CD4-positive, alpha-beta memory T cell (primary cell): ENCODE results near the gene EMD. TPM values are rescaled to one million over a fixed set of nuclear protein-coding genes. Genes with fewer than 3 reads are reported as not detected.

Experiments used
- CTCF ChIA-PET: fragments of 350-600 bp; sonication (Branson Sonifier 250); formaldehyde crosslinking; loops from one replicate; lab custom pipeline; 2021; ENCODE audit warnings: inconsistent platforms; ENCODE audit not compliant: partially characterized antibody; lab: Charles Lee
- POLR2A ChIA-PET: fragments of 350-600 bp; sonication (Branson Sonifier 250); formaldehyde crosslinking; loops from one replicate; lab custom pipeline; 2021; ENCODE audit not compliant: partially characterized antibody; lab: Charles Lee
- DNase-seq, 5 donors: peaks; one replicate each; pipeline versions ENCODE4 v3.0.0 to v3.0.0-alpha.2; 2020 to 2022; ENCODE audit warnings: mixed read lengths in 1 of 5
- H3K27ac ChIP-seq: one replicate; pipeline ENCODE4 v1.7.0; 2013; ENCODE audit warnings: low read depth, low read length
- H3K27me3 ChIP-seq: 2 replicates; pipeline ENCODE4 v1.7.0; 2013; ENCODE audit warnings: mild to moderate bottlenecking, low read length, moderate library complexity; ENCODE audit not compliant: insufficient read depth
- H3K36me3 ChIP-seq: 2 replicates; pipeline ENCODE4 v1.7.0; 2013; ENCODE audit warnings: mild to moderate bottlenecking, low read length, moderate library complexity; ENCODE audit not compliant: insufficient read depth
- H3K4me1 ChIP-seq: 2 replicates; pipeline ENCODE4 v1.7.0; 2013; ENCODE audit warnings: mild to moderate bottlenecking, low read length, moderate library complexity; ENCODE audit not compliant: insufficient read depth
- H3K4me3 ChIP-seq, 2 donors: one replicate each; pipeline ENCODE4 v1.7.0; 2013; ENCODE audit warnings: low read length in 2 of 2, mild to moderate bottlenecking in 1 of 2
- H3K9me3 ChIP-seq, 2 donors: one replicate each; pipeline ENCODE4 v1.7.0; 2013; ENCODE audit warnings: low read length in 2 of 2, control low read depth in 1 of 2; ENCODE audit not compliant: control insufficient read depth in 1 of 2
- H3K27ac Mint-ChIP-seq, 7 donors: one replicate each; pipeline ENCODE4 v1.8.0; 2020 to 2021; ENCODE audit warnings: mixed read lengths in 7 of 7, mild to moderate bottlenecking in 6 of 7, inconsistent platforms in 3 of 7, moderate library complexity in 3 of 7
- H3K27me3 Mint-ChIP-seq, 2 donors: one replicate each; pipeline ENCODE4 v1.8.0; 2020 to 2021; ENCODE audit warnings: mixed read lengths in 2 of 2
- H3K36me3 Mint-ChIP-seq, 2 donors: one replicate each; pipeline ENCODE4 v1.8.0; 2020 to 2021; ENCODE audit warnings: mixed read lengths in 2 of 2, inconsistent platforms in 1 of 2, mild to moderate bottlenecking in 1 of 2
- H3K4me1 Mint-ChIP-seq, 4 donors: one replicate each; pipeline ENCODE4 v1.8.0; 2020 to 2021; ENCODE audit warnings: mixed read lengths in 4 of 4, mild to moderate bottlenecking in 1 of 4
- H3K4me3 Mint-ChIP-seq, 8 donors: one replicate each; pipeline ENCODE4 v1.8.0; 2020 to 2021; ENCODE audit warnings: mixed read lengths in 8 of 8, mild to moderate bottlenecking in 7 of 8, moderate library complexity in 6 of 8, inconsistent platforms in 3 of 8
- H3K9me3 Mint-ChIP-seq, 8 donors: one replicate each; pipeline ENCODE4 v1.8.0; 2020 to 2021; ENCODE audit warnings: mixed read lengths in 8 of 8, mild to moderate bottlenecking in 5 of 8, inconsistent platforms in 3 of 8, moderate library complexity in 1 of 8
- intact Hi-C: fragments of 100-400 bp; cut with micrococcal nuclease; formaldehyde crosslinking; loops from one replicate; pipeline ENCODE4 v1.15.1; 2023
- polyA plus RNA-seq, 2 donors: library from polyadenylated mRNA; unstranded; fragments of 300-500 nt; fragmentation: Illumina TruSeq; gene quantifications; one replicate each; pipeline ENCODE4 v1.2.3, GENCODE V29; 2021
- total RNA-seq, 2 experiments: library from RNA; stranded (reverse); gene quantifications; one replicate each; pipeline ENCODE4 v1.2.3, GENCODE V29; 2021

EMD gene
- total and polyA plus RNA-seq, 4 experiments from 2014 or later: 30.3 to 88.7 (median 61.2) TPM

GRCh38 chrX:154420402-154420756 is 41.3 kb downstream of the EMD start:
- CTCF ChIA-PET: interaction anchor here (1.2 kb wide), 1 partner anchor 8 kb away, joined by 5 read pairs; no protein-coding TSS in a partner anchor
- no peak overlapping the region for H3K27ac Mint-ChIP-seq
- H3K4me1 Mint-ChIP-seq: peaks cover 3 to 5% (median 4%) of the 10 kb centered on the region in 4 donors

GRCh38 chrX:154426916-154427770 is 48.0 kb downstream of the EMD start:
- CTCF ChIA-PET: interaction anchor here (1.2 to 2.7 kb wide), 2 partner anchors 14 to 28 kb away, joined by 3 to 8 read pairs; partner anchors contain the start of gene RPL10
- POLR2A ChIA-PET: interaction anchor here (1.4 to 5.8 kb wide), 4 partner anchors 9 to 502 kb away, joined by 4 to 37 read pairs (median 6); partner anchors contain the start of genes ARHGAP4 and RPL10

More at GRCh38 chrX:154420402-154420756, 41.3 kb downstream of the EMD start:
- no peak overlapping the region for H3K27ac ChIP-seq
- no peaks in the 10 kb centered on the region for H3K9me3 ChIP-seq
- H3K4me1 ChIP-seq: no peaks in the 10 kb centered on the region
- Mint-ChIP-seq H3K4me3 (no peak overlapping the region), H3K36me3 (peaks cover 0 to 3% of the 10 kb centered on the region in 2 donors), H3K9me3 (no peaks in the 10 kb centered on the region), H3K27me3 (no peaks in the 10 kb centered on the region)
- H3K36me3 ChIP-seq: no peaks in the 10 kb centered on the region
- no peak for DNase-seq
- intact Hi-C loops: no loop called here
- no peaks in the 10 kb centered on the region for H3K27me3 ChIP-seq
- H3K4me3 ChIP-seq: no peak overlapping the region
- POLR2A ChIA-PET: interaction anchor here (0.7 to 1.3 kb wide), 4 partner anchors 8 to 97 kb away, joined by 3 to 5 read pairs (median 4); no protein-coding TSS in a partner anchor

GRCh38 chrX:154428176-154429171 is 49.4 kb downstream of the EMD start, which contains the start of gene ATP6AP1:
Gene ATP6AP1, plus strand, starts transcription at chrX:154428677. Its CDS starts 16 bp downstream, at chrX:154428693.
- Histone ChIP-seq H3K4me1 (peaks cover 28% of the 10 kb centered on the region), H3K4me3 (peak within 1 kb of the TSS; percentile 61 to 62), H3K27ac (peak within 1 kb of the TSS; percentile 65), H3K27me3 (no peaks in the 10 kb centered on the region), H3K9me3 (no peaks in the 10 kb centered on the region), H3K36me3 (peaks cover 8% of the 10 kb centered on the region)
- ChIA-PET POLR2A (interaction anchor here (0.6 to 5.8 kb wide), 16 partner anchors 8 to 503 kb away, joined by 3 to 37 read pairs (median 5); partner anchors contain the start of genes ARHGAP4, PLXNA3, RPL10 and SLC10A3), CTCF (interaction anchor here (1.0 to 2.7 kb wide), 6 partner anchors 18 to 108 kb away, joined by 3 to 8 read pairs (median 3); partner anchors contain the start of genes RPL10 and SLC10A3)
- no peaks in the 10 kb centered on the region for H3K27me3 Mint-ChIP-seq
- peak within 1 kb of the TSS; percentile 74 to 89 (median 84) for H3K4me3 Mint-ChIP-seq
- intact Hi-C loops: loop anchor here (2.0 kb wide), 1 partner anchor 16 kb away; the partner anchor contains the start of gene FAM50A
- H3K36me3 Mint-ChIP-seq: peaks cover 9 to 16% of the 10 kb centered on the region in 2 donors
- peak within 1 kb of the TSS; percentile 72 to 93 (median 86) for H3K27ac Mint-ChIP-seq
- DNase-seq: peak; percentile 84 to 89 (median 89)
- no peaks in the 10 kb centered on the region for H3K9me3 Mint-ChIP-seq
- peaks cover 13 to 30% (median 23%) of the 10 kb centered on the region in 4 donors for H3K4me1 Mint-ChIP-seq

More at GRCh38 chrX:154426916-154427770, 48.0 kb downstream of the EMD start:
- Histone ChIP-seq H3K9me3 (no peaks in the 10 kb centered on the region), H3K4me1 (peaks cover 28% of the 10 kb centered on the region), H3K27ac (no peak overlapping the region), H3K27me3 (no peaks in the 10 kb centered on the region), H3K36me3 (peaks cover 8% of the 10 kb centered on the region), H3K4me3 (no peak overlapping the region)
- Mint-ChIP-seq H3K9me3 (no peaks in the 10 kb centered on the region), H3K36me3 (peaks cover 4 to 10% of the 10 kb centered on the region in 2 donors), H3K4me3 (peak overlapping the region in 1 of 8 donors; percentile 81), H3K27ac (peak overlapping the region in 4 of 7 donors; percentile 18 to 86 (median 60)), H3K27me3 (no peaks in the 10 kb centered on the region), H3K4me1 (peaks cover 13 to 30% (median 23%) of the 10 kb centered on the region in 4 donors)
- no peak for DNase-seq
- intact Hi-C loops: no loop called here

GRCh38 chrX:154429711-154430110 is 50.6 kb downstream of the EMD start:
- intact Hi-C loops: loop anchor here (2.0 kb wide), 1 partner anchor 15 kb away; the partner anchor contains the start of gene FAM50A
- CTCF ChIA-PET: interaction anchor here (1.0 to 2.7 kb wide), 4 partner anchors 20 to 59 kb away, joined by 3 to 8 read pairs (median 4); partner anchors contain the start of gene RPL10

GRCh38 chrX:154430479-154430878 is 51.4 kb downstream of the EMD start:
- Mint-ChIP-seq H3K27me3 (no peaks in the 10 kb centered on the region), H3K27ac (peak overlapping the region in 4 of 7 donors; percentile 13 to 80 (median 49)), H3K36me3 (peaks cover 10 to 17% of the 10 kb centered on the region in 2 donors), H3K9me3 (no peaks in the 10 kb centered on the region), H3K4me1 (peaks cover 10 to 26% (median 19%) of the 10 kb centered on the region in 4 donors), H3K4me3 (peak overlapping the region in 4 of 8 donors; percentile 10 to 37 (median 32))
- Histone ChIP-seq H3K27me3 (no peaks in the 10 kb centered on the region), H3K9me3 (no peaks in the 10 kb centered on the region), H3K4me1 (peaks cover 28% of the 10 kb centered on the region), H3K27ac (no peak overlapping the region), H3K36me3 (peaks cover 8% of the 10 kb centered on the region), H3K4me3 (no peak overlapping the region)
- ChIA-PET CTCF (no interaction called here), POLR2A (interaction anchor here (1.3 to 5.8 kb wide), 3 partner anchors 19 to 59 kb away, joined by 4 to 37 read pairs (median 9); partner anchors contain the start of genes RPL10 and TAFAZZIN)
- intact Hi-C loops: no loop called here
- DNase-seq: no peak

More at GRCh38 chrX:154429711-154430110, 50.6 kb downstream of the EMD start:
- no peaks in the 10 kb centered on the region for H3K27me3 ChIP-seq
- H3K36me3 ChIP-seq: peaks cover 8% of the 10 kb centered on the region
- Mint-ChIP-seq H3K27ac (peak overlapping the region; percentile 54 to 91 (median 80)), H3K4me1 (peaks cover 10 to 26% (median 19%) of the 10 kb centered on the region in 4 donors), H3K27me3 (no peaks in the 10 kb centered on the region), H3K4me3 (peak overlapping the region; percentile 74 to 89 (median 84)), H3K36me3 (peaks cover 10 to 17% of the 10 kb centered on the region in 2 donors), H3K9me3 (no peaks in the 10 kb centered on the region)
- POLR2A ChIA-PET: interaction anchor here (0.7 to 5.8 kb wide), 7 partner anchors 9 to 61 kb away, joined by 4 to 37 read pairs (median 7); partner anchors contain the start of genes PLXNA3, RPL10, SLC10A3 and TAFAZZIN
- no peak overlapping the region for H3K4me3 ChIP-seq
- DNase-seq: no peak
- H3K4me1 ChIP-seq: peaks cover 28% of the 10 kb centered on the region
- no peaks in the 10 kb centered on the region for H3K9me3 ChIP-seq
- H3K27ac ChIP-seq: no peak overlapping the region

GRCh38 chrX:154430916-154431315 is 51.8 kb downstream of the EMD start:
- Histone ChIP-seq H3K4me1 (peaks cover 29% of the 10 kb centered on the region), H3K4me3 (no peak overlapping the region), H3K27ac (no peak overlapping the region), H3K9me3 (no peaks in the 10 kb centered on the region), H3K36me3 (peaks cover 8% of the 10 kb centered on the region), H3K27me3 (no peaks in the 10 kb centered on the region)
- DNase-seq: no peak
- Mint-ChIP-seq H3K27ac (peak overlapping the region in 4 of 7 donors; percentile 13 to 53 (median 27)), H3K4me3 (peak overlapping the region in 2 of 8 donors; percentile 32), H3K4me1 (peaks cover 10 to 26% (median 20%) of the 10 kb centered on the region in 4 donors), H3K36me3 (peaks cover 10 to 18% of the 10 kb centered on the region in 2 donors), H3K9me3 (no peaks in the 10 kb centered on the region), H3K27me3 (no peaks in the 10 kb centered on the region)
- ChIA-PET POLR2A (interaction anchor here (1.3 to 5.8 kb wide), 3 partner anchors 19 to 59 kb away, joined by 4 to 37 read pairs (median 9); partner anchors contain the start of genes RPL10 and TAFAZZIN), CTCF (no interaction called here)
- intact Hi-C loops: no loop called here
